Measurements from ENCODE around the gene IL36G.

The IL36G gene

DNA sequence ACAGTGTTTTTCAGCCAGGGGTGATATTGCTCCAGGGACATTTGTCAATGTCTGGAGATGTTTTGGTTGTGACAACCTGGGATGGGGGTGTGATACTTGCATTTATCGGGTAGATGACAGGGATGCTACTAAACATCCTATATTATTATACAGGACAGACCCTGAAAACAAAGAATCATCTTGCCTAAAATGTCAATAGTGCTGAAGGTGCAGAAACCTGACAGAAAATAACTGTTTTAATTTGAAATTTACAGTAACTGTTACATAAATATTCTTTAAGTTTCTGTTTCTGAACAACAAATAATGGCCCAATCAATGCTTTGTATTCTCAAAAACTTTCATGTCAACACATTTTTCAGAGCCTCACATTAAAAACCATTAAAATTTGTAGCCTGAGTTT, 29.4 kb downstream of the IL36G start:
- Histone ChIP-seq H3K27ac (ENCODE audit: low read length) (no peak overlapping the region), H3K27me3 (ENCODE audit: low read depth, low read length) (no peaks in the 10 kb centered on the region), H3K9me3 (ENCODE audit: control insufficient read depth in 1 of 2, low read length in 2 of 2) (peaks cover 0 to 4% of the 10 kb centered on the region in 2 donors), H3K4me1 (ENCODE audit: control insufficient read depth in 1 of 2, insufficient read depth in 2 of 2, low read length in 2 of 2) (no peaks in the 10 kb centered on the region), H3K36me3 (ENCODE audit: control insufficient read depth in 1 of 2, insufficient read depth in 2 of 2, low read length in 2 of 2) (no peaks in the 10 kb centered on the region), H3K4me3 (ENCODE audit: low read depth in 1 of 2, low read length in 2 of 2) (no peak overlapping the region)

DNA sequence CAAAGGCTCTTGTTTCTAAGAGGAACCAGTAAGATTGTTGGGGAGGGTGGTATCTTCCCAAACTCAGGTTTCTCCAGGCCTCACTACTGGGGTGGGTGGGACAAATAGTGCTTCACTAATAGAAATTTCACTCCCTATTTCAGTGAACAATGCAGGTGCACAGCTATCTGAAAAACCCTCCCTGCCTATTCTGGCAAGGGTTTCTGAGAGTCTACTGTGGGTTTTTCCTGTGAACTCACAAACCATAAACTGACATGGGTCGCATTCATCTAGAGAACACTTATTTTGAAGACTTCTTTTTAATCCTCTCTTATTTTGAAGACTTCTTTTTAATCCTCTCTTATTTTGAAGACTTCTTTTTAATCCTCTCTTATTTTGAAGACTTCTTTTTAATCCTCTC, 31.8 kb downstream of the IL36G start:
- no peaks in the 10 kb centered on the region for H3K27me3 ChIP-seq (ENCODE audit: low read depth, low read length)
- H3K4me1 ChIP-seq (ENCODE audit: control insufficient read depth in 1 of 2, insufficient read depth in 2 of 2, low read length in 2 of 2), result no peaks in the 10 kb centered on the region
- no peaks in the 10 kb centered on the region for H3K36me3 ChIP-seq (ENCODE audit: control insufficient read depth in 1 of 2, insufficient read depth in 2 of 2, low read length in 2 of 2)
- no peaks in the 10 kb centered on the region for H3K9me3 ChIP-seq (ENCODE audit: control insufficient read depth in 1 of 2, low read length in 2 of 2)
- no peak overlapping the region for H3K27ac ChIP-seq (ENCODE audit: low read length)
- no peak overlapping the region for H3K4me3 ChIP-seq (ENCODE audit: low read depth in 1 of 2, low read length in 2 of 2)

DNA sequence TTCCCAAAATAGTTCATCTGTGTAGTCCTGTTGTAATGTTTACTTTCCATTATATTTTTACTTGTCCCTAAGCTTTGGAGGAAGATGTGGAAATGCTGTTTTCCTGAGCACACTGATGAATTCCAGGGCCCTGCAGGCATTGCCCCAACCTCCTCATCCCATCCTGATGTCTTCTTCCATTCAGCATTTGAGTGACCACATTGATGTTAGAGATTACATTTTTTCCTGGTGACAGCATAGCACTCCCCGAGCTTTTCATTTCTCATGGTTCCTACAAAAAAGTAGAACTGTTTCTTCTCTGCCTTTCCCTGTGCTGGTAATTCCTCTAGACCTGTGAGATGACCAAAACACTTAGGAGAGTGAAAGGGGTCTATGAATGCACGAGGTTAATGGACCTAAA, 32.3 kb downstream of the IL36G start:
- no peaks in the 10 kb centered on the region for H3K9me3 ChIP-seq (ENCODE audit: control insufficient read depth in 1 of 2, low read length in 2 of 2)
- H3K4me1 ChIP-seq (ENCODE audit: control insufficient read depth in 1 of 2, insufficient read depth in 2 of 2, low read length in 2 of 2), result no peaks in the 10 kb centered on the region
- H3K4me3 ChIP-seq (ENCODE audit: low read depth in 1 of 2, low read length in 2 of 2), result no peak overlapping the region
- H3K27ac ChIP-seq (ENCODE audit: low read length), result no peak overlapping the region
- no peaks in the 10 kb centered on the region for H3K27me3 ChIP-seq (ENCODE audit: low read depth, low read length)
- no peaks in the 10 kb centered on the region for H3K36me3 ChIP-seq (ENCODE audit: control insufficient read depth in 1 of 2, insufficient read depth in 2 of 2, low read length in 2 of 2)

DNA sequence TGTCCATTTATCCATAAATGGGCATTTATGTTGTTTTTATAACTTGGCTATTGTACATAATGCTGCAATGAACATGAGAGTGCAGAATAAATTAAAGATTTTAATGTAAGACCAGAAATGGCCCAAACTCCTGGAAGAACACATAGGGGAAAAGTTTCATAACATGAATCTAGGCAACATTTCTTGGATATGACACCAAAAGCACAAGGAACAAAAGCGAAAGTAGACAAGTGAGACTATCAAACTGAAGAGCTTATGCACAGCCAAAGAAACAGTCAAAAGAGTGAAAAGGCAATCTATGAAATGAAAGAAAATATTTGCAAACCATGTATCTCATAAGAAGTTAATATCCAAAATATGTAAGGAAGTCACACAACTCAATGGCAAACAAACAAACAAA, 33.3 kb downstream of the IL36G start:
- H3K4me3 ChIP-seq (ENCODE audit: low read depth in 1 of 2, low read length in 2 of 2), result no peak overlapping the region
- no peaks in the 10 kb centered on the region for H3K9me3 ChIP-seq (ENCODE audit: control insufficient read depth in 1 of 2, low read length in 2 of 2)
- H3K4me1 ChIP-seq (ENCODE audit: control insufficient read depth in 1 of 2, insufficient read depth in 2 of 2, low read length in 2 of 2), result no peaks in the 10 kb centered on the region
- no peak overlapping the region for H3K27ac ChIP-seq (ENCODE audit: low read length)
- H3K27me3 ChIP-seq (ENCODE audit: low read depth, low read length), result no peaks in the 10 kb centered on the region
- no peaks in the 10 kb centered on the region for H3K36me3 ChIP-seq (ENCODE audit: control insufficient read depth in 1 of 2, insufficient read depth in 2 of 2, low read length in 2 of 2)

DNA sequence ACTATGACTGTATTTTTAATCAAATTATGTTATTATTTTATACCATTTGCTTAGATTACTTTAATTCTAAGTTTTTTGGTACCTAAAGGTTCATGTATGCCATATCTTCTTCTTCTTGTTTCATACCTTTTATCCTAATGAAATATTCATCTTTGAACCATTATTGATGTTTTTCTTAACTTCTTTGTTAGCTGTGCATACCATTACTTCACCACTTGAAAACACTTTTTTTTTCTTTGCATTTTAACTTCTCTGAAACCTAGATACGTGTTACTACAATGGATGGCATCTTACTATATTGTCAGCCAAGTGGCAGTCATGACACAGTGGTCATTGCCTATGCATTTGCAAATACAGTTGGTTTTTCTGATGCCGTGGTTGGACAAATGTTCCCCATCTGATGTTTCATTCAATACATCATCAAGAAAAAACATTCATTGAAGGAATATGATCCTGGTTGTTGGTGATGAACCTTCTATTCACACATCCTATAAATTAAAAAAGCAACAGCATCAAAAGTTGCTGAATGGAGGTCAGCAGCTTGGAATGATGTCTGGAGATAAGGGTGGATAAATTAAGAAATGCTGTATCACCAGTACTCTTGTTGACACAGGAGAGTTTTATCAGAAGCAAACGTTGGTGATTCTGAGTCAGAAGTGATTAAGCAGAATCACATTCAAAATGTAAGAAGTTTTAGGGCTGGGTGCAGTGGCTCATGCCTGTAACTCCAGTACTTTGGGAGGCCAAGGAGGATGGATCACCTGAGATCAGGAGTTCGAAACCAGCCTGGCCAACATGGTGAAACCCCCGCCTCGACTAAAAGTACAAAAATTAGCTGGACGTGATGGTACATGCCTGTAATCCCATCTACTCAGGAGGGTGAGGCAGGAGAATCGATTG, 34.9 kb downstream of the IL36G start:
- no peaks in the 10 kb centered on the region for H3K27me3 ChIP-seq (ENCODE audit: low read depth, low read length)
- H3K4me3 ChIP-seq (ENCODE audit: low read depth in 1 of 2, low read length in 2 of 2), result no peak overlapping the region
- H3K27ac ChIP-seq (ENCODE audit: low read length), result no peak overlapping the region
- H3K4me1 ChIP-seq (ENCODE audit: control insufficient read depth in 1 of 2, insufficient read depth in 2 of 2, low read length in 2 of 2), result no peaks in the 10 kb centered on the region
- no peaks in the 10 kb centered on the region for H3K36me3 ChIP-seq (ENCODE audit: control insufficient read depth in 1 of 2, insufficient read depth in 2 of 2, low read length in 2 of 2)
- no peaks in the 10 kb centered on the region for H3K9me3 ChIP-seq (ENCODE audit: control insufficient read depth in 1 of 2, low read length in 2 of 2)

DNA sequence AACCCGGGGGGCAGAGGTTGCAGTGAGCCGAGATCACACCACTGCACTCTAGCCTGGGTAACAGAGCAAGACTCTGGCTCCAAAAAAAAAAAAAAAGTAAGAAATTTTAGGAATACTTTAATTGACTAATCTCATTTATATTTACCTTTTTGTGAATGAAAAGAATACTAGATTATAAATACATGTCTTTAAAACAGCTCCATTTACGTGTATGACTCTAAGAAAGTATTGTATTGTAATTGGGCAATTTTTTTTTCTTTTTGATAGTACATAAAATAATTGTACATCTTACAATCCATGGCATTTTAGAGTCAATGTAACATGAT, 35.5 kb downstream of the IL36G start:
- H3K9me3 ChIP-seq (ENCODE audit: control insufficient read depth in 1 of 2, low read length in 2 of 2), result no peaks in the 10 kb centered on the region
- H3K27me3 ChIP-seq (ENCODE audit: low read depth, low read length), result no peaks in the 10 kb centered on the region
- no peak overlapping the region for H3K27ac ChIP-seq (ENCODE audit: low read length)
- H3K4me1 ChIP-seq (ENCODE audit: control insufficient read depth in 1 of 2, insufficient read depth in 2 of 2, low read length in 2 of 2), result no peaks in the 10 kb centered on the region
- H3K36me3 ChIP-seq (ENCODE audit: control insufficient read depth in 1 of 2, insufficient read depth in 2 of 2, low read length in 2 of 2), result no peaks in the 10 kb centered on the region
- H3K4me3 ChIP-seq (ENCODE audit: low read depth in 1 of 2, low read length in 2 of 2), result no peak overlapping the region

DNA sequence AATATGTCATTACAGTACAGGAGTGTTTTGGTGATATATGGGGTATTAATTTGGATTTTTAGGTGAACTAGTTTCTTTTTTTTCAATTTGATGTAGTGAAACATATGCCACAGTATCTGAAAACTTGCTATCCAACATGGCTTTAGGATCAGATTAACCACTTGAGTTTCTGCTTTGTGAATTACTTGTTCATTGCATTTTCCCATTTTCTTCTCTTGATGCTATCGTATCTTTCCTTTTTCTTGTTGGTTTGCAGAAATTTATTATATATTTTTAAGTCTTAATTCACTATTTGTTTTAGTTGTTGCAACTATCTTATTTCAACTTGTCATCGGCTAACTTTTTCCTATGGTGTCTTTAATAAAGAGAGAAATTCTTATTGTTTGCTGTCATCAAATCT, 36.3 kb downstream of the IL36G start:
- no peaks in the 10 kb centered on the region for H3K4me1 ChIP-seq (ENCODE audit: control insufficient read depth in 1 of 2, insufficient read depth in 2 of 2, low read length in 2 of 2)
- H3K27ac ChIP-seq (ENCODE audit: low read length), result no peak overlapping the region
- no peaks in the 10 kb centered on the region for H3K27me3 ChIP-seq (ENCODE audit: low read depth, low read length)
- no peaks in the 10 kb centered on the region for H3K36me3 ChIP-seq (ENCODE audit: control insufficient read depth in 1 of 2, insufficient read depth in 2 of 2, low read length in 2 of 2)
- no peaks in the 10 kb centered on the region for H3K9me3 ChIP-seq (ENCODE audit: control insufficient read depth in 1 of 2, low read length in 2 of 2)
- H3K4me3 ChIP-seq (ENCODE audit: low read depth in 1 of 2, low read length in 2 of 2), result no peak overlapping the region

DNA sequence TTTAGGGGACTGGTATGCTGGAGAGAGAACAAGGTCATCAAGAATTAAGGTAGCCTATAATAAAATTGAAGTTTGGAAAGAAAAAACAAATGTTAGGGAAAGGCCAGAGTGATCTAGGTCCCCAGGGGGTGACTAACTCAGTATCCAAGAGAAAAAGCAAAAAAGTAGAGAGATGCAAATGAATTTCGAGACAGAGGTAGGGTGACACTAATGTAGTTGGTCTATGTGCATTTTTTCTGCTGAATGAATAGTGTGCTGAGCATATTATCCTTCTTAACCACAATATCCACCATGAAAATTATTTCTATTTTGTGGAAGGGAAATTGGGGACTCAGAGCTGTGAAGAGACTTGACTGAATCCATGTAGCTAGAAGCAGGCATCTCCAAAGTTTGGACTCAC, 37.2 kb downstream of the IL36G start:
- Histone ChIP-seq H3K4me1 (ENCODE audit: control insufficient read depth in 1 of 2, insufficient read depth in 2 of 2, low read length in 2 of 2) (no peaks in the 10 kb centered on the region), H3K36me3 (ENCODE audit: control insufficient read depth in 1 of 2, insufficient read depth in 2 of 2, low read length in 2 of 2) (no peaks in the 10 kb centered on the region), H3K27me3 (ENCODE audit: low read depth, low read length) (no peaks in the 10 kb centered on the region), H3K27ac (ENCODE audit: low read length) (no peak overlapping the region), H3K9me3 (ENCODE audit: control insufficient read depth in 1 of 2, low read length in 2 of 2) (no peaks in the 10 kb centered on the region), H3K4me3 (ENCODE audit: low read depth in 1 of 2, low read length in 2 of 2) (no peak overlapping the region)

DNA sequence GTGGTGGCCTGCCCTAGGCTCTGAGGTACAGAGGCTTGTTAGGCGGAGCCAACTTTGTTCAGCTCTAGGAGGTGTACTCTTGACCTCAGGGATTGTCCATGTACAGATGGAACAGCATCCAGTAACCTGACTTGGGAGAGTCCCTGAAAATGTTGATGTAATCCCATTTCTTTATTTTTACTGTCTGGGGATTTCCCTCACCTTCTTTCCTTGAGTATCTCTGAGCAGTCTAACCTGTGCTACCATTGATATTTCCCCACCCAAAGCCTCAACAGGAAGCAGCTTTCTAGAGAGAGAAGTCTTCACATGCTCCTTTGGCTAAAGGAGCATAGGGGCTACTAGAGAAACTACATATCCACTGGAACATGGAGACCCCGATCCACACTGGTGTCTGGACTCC, 37.8 kb downstream of the IL36G start:
- Histone ChIP-seq H3K9me3 (ENCODE audit: control insufficient read depth in 1 of 2, low read length in 2 of 2) (no peaks in the 10 kb centered on the region), H3K27ac (ENCODE audit: low read length) (no peak overlapping the region), H3K4me1 (ENCODE audit: control insufficient read depth in 1 of 2, insufficient read depth in 2 of 2, low read length in 2 of 2) (no peaks in the 10 kb centered on the region), H3K4me3 (ENCODE audit: low read depth in 1 of 2, low read length in 2 of 2) (no peak overlapping the region), H3K36me3 (ENCODE audit: control insufficient read depth in 1 of 2, insufficient read depth in 2 of 2, low read length in 2 of 2) (no peaks in the 10 kb centered on the region), H3K27me3 (ENCODE audit: low read depth, low read length) (no peaks in the 10 kb centered on the region)

DNA sequence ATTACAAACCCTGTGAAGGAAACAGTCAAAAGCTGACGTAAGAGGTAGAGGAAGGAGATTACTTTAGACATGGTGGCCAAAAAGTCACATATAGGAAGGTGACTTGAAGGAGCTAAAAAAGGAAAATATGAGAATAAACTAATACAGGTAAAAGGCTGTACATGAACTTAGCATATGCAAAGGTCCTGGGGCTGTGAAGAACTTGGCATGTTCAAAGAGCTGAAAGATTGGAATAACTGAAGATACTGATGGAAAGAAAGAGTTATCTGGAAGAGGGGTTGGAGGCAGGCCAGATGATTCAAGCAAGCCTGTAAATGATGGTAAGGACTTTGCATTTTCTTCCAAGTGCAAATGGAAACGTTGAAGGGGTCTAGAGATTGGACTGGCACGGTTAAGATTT, 40.7 kb downstream of the IL36G start:
- no peak overlapping the region for H3K27ac ChIP-seq (ENCODE audit: low read length)
- no peaks in the 10 kb centered on the region for H3K4me1 ChIP-seq (ENCODE audit: control insufficient read depth in 1 of 2, insufficient read depth in 2 of 2, low read length in 2 of 2)
- no peaks in the 10 kb centered on the region for H3K9me3 ChIP-seq (ENCODE audit: control insufficient read depth in 1 of 2, low read length in 2 of 2)
- H3K4me3 ChIP-seq (ENCODE audit: low read depth in 1 of 2, low read length in 2 of 2), result no peak overlapping the region
- H3K36me3 ChIP-seq (ENCODE audit: control insufficient read depth in 1 of 2, insufficient read depth in 2 of 2, low read length in 2 of 2), result no peaks in the 10 kb centered on the region
- no peaks in the 10 kb centered on the region for H3K27me3 ChIP-seq (ENCODE audit: low read depth, low read length)

DNA sequence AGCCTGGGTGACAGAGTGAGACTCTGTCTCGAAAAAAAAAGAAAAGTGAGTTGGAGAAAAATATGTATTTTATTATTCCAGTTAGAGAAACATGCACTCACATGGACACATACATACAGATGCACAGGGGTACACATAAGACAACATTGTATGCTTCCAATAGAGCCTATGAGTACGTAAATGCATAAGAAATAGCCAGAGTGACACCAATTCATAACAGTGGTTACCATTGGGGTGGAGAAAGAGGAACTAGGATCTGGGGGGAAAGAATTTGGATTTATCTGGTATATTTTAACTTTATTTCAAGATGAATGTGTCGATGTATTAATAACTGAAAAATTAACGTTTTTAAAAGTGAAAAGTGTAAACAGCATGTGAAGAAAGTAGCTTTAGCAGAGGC, 43.5 kb downstream of the IL36G start:
- Histone ChIP-seq H3K27me3 (ENCODE audit: low read depth, low read length) (no peaks in the 10 kb centered on the region), H3K36me3 (ENCODE audit: control insufficient read depth in 1 of 2, insufficient read depth in 2 of 2, low read length in 2 of 2) (no peaks in the 10 kb centered on the region), H3K9me3 (ENCODE audit: control insufficient read depth in 1 of 2, low read length in 2 of 2) (no peaks in the 10 kb centered on the region), H3K4me1 (ENCODE audit: control insufficient read depth in 1 of 2, insufficient read depth in 2 of 2, low read length in 2 of 2) (no peaks in the 10 kb centered on the region), H3K27ac (ENCODE audit: low read length) (no peak overlapping the region), H3K4me3 (ENCODE audit: low read depth in 1 of 2, low read length in 2 of 2) (no peak overlapping the region)

DNA sequence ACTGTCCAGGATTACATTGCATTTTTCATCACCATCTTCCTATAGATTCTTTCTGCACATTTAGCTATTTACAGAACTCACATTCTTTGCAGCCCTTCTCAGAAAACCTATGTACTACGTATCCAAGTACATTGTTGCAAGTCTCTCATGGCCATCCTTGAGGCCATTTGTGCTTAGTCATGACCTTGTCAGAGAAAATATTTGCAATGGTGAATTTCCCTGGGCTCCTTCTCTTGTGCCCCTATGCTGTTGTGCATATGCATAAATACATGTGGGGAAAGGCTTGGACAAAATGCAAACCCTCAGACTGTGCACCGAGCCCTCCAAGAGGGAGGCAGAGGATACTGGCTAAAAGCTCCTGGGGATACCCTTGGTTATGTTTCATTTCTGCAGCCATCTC, 47.0 kb downstream of the IL36G start:
- Histone ChIP-seq H3K4me3 (ENCODE audit: low read depth in 1 of 2, low read length in 2 of 2) (no peak overlapping the region), H3K36me3 (ENCODE audit: control insufficient read depth in 1 of 2, insufficient read depth in 2 of 2, low read length in 2 of 2) (no peaks in the 10 kb centered on the region), H3K27me3 (ENCODE audit: low read depth, low read length) (no peaks in the 10 kb centered on the region), H3K9me3 (ENCODE audit: control insufficient read depth in 1 of 2, low read length in 2 of 2) (no peaks in the 10 kb centered on the region), H3K27ac (ENCODE audit: low read length) (no peak overlapping the region), H3K4me1 (ENCODE audit: control insufficient read depth in 1 of 2, insufficient read depth in 2 of 2, low read length in 2 of 2) (no peaks in the 10 kb centered on the region)
